Measurements from ENCODE around the gene UBA52.
A peak's percentile ranks its signal among the peaks of the same experiment; 100 is the strongest.
"Not testable (repeated sequence)": the region's sequence is repeated elsewhere in the genome, so short reads cannot be mapped to it uniquely, and the experiment has no call there.

The UBA52 gene

DNA sequence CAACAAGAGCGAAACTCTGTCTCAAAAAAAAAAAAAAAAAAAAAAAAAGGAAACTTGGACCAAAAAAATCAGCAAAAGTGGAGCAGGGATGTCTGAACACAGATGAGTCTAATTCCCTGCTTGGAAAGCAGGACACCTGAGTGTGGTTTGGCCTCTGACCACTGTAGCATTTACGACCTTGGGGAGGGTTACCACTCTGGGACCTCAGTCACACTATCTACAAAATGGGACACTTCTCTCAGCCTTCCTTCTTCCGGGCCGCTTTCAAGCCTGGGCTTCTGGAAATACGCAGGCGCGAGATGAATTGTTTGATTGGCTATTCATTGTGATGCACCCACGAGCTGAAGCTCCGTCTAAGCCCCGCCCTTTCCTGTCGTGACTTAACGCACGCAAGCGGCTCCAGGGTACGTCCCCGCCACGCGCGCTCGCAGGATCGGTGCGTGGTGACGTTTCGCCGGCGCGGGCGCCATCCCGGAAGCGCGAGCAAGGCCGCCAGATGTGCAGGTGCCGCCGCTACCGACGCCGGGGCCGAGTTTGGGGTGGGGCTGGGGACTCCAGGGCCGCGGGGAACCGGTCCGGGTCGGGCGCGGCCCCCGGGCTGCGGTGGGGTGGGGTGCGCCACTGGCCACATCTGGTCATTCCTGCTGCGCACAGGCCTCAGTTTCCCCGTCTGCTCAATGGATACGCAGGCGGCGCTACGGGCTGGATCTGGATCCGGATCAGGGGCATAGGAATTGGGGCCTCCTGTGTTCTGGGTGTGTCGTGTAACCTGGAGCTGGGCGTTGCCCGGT is 14.1 kb upstream of the UBA52 start, which contains the start of gene KXD1:
Gene KXD1 (plus strand): TSS at position 460 of the 791 bp plus-strand sequence. CDS start 4,187 bp downstream, outside the sequence.
- peak; percentile 99 for DNase-seq (ENCODE audit: low spot score)

DNA sequence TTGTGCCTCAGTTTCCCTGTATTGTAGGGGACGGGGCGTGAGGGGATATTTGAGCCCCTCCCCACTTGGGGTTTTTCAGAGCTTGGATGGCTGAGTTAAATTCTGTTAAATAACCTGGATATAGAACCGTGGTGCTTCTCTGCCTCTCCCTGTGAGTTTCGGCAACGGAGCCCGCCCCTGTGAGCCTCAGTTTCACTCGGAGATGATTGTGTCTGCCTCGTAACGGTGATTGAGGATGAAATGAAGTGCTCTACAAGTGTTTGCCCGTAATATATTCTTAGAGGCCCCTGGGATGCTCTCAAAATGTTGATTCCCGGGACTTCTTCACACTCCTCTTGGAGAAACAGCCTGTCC is 13.5 kb upstream of the UBA52 start:
- DNase-seq (ENCODE audit: low spot score): no peak

DNA sequence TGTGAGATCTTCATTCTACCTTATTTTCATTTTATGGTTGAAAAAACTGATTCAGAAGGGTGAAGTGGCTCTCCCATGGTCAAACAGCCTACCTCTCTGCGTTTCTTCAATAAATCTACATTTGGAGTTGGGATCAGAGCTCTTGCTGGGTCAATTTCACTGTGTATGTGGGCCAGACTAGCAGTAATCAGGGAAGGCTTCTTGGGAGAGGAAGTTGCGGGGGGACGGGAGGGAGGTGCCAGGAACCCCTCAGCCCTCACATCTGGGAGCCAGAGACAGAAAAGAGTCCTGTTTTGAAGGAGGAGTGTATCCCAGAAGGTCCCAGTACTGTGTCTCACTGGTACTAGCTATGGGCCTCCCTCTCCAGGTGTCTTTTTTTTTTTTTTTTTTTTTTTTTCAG is 13.1 kb upstream of the UBA52 start:
- no peak for DNase-seq (ENCODE audit: low spot score)

DNA sequence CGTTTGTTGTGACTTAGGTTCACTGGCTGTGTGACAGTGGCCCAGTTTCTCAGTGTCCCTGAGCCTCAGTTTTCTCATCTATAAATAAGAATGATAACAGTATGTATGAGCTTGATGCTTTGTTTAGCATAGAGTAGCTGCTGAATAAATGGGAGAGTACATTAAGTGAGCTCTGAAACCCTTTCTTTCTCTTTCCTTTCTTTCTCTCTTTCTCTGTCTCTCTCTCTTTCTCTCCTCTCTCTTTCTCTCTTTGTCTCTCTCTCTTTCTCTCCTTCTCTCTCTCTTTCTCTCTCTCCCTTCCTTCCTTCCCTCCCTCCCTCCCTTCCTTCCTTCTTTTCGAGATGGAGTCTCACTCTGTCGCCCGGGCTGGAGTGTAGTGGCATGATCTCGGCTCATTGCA is 12.0 kb upstream of the UBA52 start:
- DNase-seq (ENCODE audit: low spot score): no peak

DNA sequence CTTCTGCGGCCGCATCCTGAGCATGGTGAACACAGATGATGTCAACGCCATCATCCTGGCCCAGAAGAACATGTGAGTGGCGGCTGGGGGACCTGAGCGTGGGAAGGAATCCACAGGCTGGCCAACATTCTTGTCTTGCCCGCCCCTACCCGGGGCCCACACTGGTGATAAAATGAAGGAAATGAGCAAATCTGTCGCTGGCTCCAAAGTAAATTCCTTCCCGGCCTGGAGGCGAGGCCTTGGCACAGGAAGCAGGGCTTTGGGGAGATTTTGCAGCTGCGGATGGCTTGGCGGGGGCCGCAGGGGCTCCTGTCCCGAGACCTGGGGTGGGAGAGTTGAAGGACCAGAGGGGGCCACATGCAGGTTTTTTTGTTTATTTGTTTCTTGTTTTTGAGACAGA is 9.6 kb upstream of the UBA52 start:
- no peak for DNase-seq (ENCODE audit: low spot score)

DNA sequence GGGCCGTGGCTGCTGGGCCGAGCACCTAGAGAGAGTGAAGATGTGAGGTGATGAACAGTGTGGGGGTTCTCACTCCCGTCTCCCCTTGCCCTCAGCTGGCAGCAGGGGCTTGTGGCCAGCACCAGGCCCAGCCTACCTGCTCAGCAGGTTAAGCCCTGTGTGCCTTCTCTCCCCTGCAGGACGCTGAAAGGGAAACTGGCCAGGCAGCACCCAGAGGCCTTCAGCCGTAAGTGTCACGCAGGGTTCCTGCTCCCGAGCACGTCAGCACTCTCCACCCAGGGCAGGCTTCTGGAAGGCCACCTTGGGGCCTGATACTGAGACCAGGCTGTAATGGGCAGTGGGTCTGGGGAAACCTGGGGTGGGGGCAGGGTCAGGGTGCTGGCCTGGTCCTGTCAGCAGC is 4.7 kb upstream of the UBA52 start:
- DNase-seq (ENCODE audit: low spot score): no peak

DNA sequence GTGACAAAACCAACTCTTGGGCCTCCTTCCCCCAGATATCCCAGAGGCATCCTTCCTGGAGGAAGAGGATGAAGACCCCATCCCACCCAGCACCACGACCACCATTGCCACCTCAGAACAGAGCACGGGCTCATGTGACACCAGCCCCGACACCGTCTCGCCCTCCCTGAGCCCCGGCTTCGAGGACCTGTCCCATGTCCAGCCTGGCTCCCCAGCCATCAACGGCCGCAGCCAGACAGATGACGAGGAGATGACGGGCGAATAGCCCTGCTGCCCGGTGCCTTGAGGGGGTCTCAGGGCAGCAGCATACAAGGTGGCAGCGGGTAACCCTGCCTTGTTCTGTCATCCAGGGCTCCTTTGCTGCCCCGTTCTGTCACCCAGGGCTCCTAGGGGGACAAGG is 3.3 kb upstream of the UBA52 start:
- DNase-seq (ENCODE audit: low spot score): no peak

DNA sequence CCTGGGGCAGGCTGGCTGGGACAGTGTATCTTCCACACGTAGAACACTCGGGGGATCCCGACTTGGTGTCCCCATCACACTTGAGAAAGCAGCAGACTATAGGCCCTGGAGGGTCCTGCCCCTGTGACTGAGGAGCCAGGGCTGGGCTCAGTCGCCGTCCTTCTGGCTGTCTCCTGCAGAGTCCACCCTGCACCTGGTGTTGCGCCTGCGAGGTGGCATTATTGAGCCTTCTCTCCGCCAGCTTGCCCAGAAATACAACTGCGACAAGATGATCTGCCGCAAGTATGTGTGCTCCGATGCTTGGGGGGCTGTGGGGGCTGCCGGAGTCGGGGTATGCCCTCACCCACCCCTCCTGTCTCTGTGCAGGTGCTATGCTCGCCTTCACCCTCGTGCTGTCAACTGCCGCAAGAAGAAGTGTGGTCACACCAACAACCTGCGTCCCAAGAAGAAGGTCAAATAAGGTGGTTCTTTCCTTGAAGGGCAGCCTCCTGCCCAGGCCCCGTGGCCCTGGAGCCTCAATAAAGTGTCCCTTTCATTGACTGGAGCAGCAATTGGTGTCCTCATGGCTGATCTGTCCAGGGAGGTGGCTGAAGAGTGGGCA is 3.1 kb downstream of the UBA52 start:
- no peak for DNase-seq (ENCODE audit: low spot score)

DNA sequence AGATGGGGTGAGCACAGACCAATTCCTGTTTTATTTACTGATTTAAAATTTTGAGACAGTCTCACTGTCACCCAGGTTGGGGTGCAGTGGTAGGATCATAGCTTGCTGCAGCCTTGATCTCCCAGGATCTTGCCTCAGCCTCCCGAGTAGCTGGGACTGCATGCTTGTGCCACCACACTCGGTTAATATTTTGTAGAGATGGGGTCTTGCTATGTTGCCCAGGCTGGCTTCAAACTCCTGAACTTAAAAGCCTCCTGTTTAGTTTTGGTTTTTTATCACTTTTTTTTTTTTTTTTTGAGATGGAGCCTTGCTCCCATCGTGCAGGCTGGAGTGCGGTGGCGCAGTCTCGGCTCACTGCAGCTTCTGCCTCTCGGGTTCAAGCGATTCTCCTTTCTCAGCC is 4.7 kb downstream of the UBA52 start:
- no peak for DNase-seq (ENCODE audit: low spot score)

DNA sequence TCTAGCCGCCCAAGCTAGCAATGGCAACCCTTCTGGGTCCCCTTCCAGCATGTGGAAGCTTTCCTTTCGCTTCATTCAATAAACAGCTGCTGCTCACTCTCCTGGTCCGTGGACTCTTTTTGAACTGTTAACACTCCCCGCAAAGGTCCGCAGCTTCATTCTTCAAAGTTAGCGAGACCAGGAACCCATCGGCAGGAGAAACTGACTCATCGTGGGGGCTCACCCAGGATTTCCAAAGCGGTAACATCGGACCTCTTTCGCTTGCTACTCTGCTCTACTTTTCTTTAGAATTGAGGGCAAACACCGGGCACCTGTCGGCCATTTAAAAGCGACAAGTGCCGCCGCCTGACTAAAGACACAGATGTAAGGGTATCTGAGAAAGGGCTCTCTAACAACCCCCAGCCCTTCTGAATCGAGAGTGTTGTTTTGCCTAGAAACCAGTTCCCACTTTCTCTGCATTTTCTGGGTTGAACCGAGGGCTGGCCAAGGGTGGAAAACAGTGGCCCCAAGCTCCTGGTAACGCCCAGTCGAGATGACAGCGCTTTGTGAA is 5.8 kb downstream of the UBA52 start:
- no peak for DNase-seq (ENCODE audit: low spot score)

DNA sequence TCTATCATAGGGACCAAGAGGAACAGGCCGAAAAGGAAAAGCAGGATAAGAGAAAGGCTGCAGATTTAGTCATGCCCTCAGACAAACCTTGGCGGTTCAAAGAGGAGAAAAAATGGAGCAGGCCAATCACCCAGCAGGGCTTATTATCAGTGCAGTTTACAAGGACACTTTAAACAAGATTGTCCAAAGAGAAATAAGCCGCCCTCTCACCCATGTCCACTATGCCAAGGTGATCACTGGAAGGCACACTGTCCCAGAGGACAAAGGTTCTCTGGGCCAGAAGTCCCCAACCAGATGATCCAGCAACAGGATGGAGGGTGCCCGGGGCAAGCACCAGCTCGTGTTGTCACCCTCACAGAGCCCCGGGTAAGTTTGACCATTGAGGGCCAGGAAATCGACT is 8.7 kb downstream of the UBA52 start:
- no peak for DNase-seq (ENCODE audit: low spot score)

DNA sequence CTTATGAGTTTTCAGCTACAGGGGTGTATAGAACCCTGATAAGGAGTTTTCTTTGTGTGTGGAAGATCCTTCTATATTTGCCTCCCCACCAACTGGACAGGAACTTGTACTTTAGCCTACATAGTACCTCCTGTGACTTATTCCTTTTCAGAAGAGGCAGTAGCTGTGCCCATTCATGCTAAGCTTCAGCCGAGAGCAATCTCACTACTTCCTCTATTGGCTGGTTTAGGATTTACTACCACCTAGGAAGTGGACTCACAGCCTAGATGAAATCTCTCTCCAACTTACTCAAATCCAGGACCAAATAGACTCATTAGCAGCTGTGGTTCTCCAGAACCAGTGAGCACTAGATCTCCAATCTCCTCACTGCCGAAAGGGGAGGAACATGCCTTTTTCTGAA is 14.6 kb downstream of the UBA52 start:
- DNase-seq (ENCODE audit: low spot score): no peak

DNA sequence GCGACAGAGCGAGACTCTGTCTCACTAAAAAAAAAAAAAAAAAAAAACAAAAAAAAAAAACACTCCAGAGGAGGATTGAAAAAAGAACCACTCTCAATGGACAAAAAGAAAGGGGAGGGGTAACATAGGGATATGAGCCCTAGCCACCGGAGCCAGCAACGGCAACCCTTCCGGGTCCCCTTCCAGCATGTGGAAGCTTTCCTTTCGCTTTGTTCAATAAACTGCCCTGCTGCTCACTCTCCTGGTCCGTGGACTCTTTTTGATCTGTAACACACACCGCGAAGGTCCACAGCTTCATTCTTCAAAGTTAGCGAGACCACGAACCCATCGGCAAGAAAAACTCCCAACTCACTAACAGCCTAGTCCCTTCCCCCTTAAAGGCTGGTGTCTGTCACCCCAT is 15.9 kb downstream of the UBA52 start:
- no peak for DNase-seq (ENCODE audit: low spot score)

DNA sequence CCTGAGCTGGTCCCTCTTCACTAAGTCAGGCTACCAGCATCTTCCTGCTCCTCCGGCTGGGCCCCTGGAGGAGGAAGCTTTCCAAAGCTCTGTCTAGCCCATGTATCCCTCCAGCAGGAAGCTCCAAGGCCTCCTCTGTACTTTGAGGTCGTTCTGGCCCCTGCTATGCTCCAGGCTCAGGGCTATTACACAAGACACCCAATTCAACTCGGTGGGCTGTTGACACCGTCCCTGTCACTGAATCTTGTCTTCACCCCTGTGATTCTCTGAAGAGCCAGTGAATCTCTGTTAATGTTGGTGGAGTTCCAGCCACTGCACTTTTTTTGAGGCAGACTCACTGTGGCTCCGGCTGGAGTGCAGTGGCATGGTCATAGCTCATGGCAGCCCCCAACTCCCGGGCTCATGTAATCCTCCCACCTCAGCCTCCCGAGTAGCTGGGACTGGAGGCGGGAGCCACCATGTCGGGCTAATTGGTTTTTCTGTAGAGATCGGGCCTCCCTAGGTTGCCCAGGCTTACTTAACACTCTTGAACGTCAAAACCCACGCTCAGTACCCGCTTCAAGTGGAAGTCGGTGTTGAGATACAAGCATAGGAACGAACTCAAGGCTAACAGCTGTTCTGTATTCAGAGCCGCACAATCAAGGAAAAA is 16.4 kb downstream of the UBA52 start:
- DNase-seq (ENCODE audit: low spot score): no peak

DNA sequence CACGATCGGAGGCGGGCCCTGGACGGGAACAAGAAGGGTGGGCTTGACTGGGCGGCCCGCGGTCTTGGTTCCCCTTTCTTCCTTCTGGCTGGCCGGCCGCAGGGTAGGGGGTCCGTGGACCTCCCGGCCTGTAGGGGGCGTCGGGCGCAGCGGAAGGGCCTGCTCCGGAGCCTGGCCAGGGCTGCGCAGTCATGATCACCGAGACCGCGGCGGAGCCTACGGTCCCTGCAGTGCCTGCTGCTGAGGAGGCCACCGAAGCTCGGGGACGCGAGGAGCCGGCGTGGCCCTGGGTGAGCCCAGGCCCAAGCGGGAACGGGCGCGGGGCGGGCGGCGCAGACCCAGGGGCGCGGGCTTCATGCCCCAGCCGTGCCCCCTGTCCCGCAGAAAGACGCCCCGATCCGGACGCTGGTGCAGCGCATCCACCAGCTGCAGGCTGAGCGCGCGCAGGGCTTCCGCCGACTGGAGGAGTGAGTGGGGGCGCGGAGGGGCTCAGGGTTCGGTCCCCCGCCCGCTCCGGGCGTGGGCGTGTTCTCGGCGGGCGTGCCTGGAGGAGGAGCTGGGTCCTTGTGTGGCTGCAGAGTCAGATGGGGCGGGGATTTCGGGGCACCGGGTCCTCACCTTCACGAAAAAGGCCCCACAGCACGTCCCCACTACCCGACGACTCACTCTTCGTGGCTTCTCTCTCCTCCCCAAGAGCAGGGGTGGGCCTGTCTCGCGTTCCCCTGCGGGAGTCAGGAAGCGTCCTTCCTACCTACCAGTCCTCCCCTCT is 17.1 kb downstream of the UBA52 start, which contains the start of gene REX1BD:
Gene REX1BD (plus strand): TSS at position 188 of the 769 bp plus-strand sequence. CDS start 4 bp downstream, at position 192.
- DNase-seq (ENCODE audit: low spot score): peak; percentile 83

DNA sequence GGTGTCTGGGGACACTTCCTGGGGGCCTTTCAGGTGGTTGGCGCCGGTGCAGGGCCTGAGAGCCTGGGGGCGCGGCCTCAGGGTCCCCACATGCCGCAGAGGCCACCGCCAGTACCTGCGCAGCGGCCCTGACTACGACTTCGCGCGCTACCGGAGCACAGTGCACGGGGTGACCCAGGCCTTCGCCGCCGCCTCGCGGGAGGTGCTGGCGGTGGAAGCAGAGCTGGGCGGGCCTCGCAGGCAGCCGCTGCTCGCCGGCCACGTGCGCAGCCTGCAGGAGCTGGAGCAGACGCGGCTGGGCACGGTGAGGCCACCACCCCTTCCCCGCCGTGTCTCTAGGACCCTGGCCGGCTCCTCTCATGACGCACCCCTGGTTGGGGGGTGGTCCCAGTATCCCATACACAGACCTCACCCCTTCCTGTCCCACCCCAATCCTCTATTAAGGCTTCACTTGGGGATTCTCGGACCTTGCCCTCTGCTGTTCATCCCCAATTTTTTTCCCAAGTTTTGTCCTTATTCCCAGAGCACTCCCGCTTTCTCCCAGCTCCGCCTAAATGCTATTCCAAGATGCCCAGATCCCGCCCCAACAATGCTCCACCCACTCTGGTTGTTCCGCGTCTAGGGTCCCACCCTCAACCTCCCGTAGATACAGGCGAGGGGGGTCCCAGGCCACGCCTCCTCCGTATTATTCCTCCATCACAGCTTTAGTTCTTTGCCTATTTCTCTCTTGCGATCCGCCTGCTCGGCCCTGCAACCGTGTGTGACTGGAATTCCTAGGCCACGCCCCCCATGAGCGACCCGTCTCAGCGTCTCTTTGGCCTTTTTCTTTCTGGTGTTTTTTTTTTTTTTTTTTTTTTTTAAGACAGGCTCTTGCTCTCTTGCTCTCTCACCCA is 18.0 kb downstream of the UBA52 start:
- DNase-seq (ENCODE audit: low spot score): peak; percentile 54

DNA sequence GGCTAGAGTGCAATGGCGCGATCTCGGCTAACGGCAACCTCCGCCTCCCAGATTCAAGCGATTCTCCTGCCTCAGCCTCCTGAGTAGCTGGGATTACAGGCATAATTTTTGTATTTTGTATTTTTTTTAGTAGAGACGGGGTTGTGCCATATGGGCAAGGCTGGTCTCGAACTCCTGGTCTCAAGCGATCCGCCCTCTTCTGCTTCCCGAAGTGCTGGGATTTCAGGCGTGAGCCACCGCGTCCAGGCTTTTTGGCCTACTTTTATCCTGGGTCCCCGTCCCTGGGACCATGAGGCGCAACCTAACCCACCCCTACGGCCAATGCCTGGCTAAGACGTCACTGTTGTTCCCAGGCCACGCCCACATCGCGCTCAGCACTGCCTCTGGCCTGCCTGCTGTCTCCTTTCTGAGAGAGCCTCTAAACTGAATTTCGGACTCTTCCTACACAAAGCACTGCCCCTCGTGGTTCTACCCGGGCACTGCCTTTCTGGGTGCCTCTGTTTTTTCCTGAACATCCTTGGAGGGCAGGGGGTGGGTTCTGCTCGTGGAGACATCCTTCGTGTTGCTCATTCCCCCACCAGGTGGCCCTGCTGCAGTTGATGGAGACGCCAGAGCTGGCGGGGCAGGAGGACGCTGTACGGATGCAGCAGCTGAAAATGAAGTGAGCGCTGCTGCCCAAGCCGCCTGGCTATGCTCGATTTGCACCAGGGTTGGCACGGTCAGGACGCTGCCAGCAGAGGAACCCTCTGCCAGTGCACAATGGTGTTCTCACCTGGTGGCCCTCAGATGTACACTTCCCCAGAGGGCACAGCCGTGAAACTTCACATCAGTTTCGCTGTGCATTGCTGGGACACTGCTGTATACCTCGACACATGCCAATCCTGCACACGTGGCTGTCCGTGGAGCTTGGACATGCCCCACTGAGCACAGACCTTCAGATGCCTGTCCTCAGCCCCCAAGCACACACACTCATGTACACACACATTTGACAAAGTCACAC is 18.9 kb downstream of the UBA52 start:
- no peak for DNase-seq (ENCODE audit: low spot score)

DNA sequence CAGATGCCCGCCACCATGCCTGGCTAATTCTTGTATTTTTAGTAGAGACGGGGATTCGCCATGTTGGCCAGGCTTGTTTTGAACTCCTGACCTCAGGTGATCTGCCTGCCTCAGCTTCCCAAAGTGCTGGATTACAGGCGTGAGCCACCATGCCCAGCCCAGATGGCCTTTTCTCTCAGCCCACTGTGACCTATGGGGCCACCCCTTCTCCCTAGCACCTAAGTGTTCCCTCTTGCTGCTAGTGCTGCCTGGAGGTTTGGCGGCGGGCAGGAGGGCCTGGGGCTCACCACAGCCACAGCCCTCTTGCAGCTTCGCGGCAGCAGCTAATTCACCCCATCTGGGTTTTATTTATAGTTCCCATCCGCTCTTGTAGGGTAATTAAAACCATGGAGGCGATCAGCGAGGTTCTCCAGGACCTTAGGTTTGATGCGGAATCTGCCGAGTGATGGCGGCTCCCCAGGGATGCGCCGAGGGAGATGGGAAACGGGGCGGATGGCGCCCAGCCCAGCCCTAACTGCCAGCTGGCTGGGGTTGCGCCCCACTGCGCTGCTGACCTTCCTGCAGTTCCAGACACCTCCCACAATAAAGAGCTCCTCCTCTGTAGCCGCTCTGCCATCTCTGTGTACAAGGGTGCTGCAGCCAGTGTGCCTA is 20.2 kb downstream of the UBA52 start:
- no peak for DNase-seq (ENCODE audit: low spot score)

DNA sequence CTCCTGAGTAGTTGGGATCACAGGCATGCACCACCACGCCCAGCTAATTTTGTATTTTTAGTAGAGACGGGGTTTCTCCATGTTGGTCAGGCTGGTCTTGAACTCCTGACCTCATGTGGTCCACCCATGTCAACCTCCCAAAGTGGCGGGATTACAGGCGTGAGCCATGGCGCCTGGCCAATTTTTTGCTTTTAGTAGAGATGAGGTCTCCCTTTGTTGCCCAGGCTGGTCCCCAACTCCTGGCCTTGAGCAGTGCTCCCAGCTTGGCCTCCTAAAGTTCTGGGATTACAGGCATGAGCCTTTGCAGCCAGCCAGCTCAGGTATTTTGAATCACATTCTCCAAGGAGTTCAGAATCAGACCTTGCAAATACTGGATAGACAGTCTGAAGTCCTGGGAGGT is 21.1 kb downstream of the UBA52 start:
- not testable (repeated sequence) for DNase-seq (ENCODE audit: low spot score)

Measured in LoVo (cell line).